ENCODE data around the gene BANF1.
A peak's percentile ranks its signal among the peaks of the same experiment; 100 is the strongest.
"Not testable (repeated sequence)": the region's sequence is repeated elsewhere in the genome, so short reads cannot be mapped to it uniquely, and the experiment has no call there.

Gene BANF1

DNA sequence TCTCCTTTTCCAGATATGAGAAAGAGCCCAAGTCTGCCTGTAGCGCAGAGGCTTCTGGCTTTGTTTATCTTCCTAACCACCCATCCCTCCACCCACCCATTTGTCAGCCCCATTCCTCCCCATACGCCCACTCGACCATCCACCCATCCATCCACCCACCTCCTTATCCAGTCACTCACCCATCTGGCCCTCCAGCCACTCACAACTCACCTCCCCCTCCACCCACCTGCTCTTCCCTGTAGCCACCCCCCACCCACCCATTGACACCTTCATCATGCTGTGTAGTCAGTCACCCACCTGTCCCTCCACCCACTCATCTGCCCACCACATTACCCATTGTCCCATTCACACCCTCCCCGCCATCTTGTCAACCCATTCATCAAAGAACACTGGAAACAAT lies 15.0 kb downstream of the BANF1 start:
- TF ChIP-seq, protein P1, sequence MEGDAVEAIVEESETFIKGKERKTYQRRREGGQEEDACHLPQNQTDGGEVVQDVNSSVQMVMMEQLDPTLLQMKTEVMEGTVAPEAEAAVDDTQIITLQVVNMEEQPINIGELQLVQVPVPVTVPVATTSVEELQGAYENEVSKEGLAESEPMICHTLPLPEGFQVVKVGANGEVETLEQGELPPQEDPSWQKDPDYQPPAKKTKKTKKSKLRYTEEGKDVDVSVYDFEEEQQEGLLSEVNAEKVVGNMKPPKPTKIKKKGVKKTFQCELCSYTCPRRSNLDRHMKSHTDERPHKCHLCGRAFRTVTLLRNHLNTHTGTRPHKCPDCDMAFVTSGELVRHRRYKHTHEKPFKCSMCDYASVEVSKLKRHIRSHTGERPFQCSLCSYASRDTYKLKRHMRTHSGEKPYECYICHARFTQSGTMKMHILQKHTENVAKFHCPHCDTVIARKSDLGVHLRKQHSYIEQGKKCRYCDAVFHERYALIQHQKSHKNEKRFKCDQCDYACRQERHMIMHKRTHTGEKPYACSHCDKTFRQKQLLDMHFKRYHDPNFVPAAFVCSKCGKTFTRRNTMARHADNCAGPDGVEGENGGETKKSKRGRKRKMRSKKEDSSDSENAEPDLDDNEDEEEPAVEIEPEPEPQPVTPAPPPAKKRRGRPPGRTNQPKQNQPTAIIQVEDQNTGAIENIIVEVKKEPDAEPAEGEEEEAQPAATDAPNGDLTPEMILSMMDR (IDR thresholded peaks at IDR 0.05; ENCODE audit: extremely low read depth, insufficient read depth, missing control alignments), result no peak
- in situ Hi-C loops (cut with MboI; ENCODE audit: low pct_unique_long_range_greater_than_20kb, low sequenced_read_pairs, unreplicated experiment), result no loop called here
- no peak for DNase-seq (ENCODE audit: low spot score)

DNA sequence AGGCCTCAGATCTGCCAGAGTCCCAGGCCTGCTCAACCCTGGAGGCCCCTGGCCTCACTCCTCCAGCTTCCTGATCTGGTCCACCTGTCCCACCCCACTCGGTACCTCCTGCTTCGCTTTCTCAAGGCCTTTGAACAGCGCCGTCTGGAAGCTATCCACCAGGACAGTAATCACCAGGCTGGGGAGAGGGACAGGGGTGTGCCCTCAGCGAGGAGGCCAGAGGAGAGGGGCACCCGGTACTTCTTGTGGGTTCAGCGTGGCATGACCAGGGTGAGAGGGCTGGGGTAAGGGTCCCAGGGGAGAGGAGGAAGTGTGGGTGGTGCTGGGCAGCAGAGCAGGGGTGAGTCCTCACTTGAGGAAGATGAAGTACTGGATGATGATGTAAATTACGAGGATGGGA lies 17.9 kb downstream of the BANF1 start:
- no peak for DNase-seq (ENCODE audit: low spot score)
- TF ChIP-seq, protein P1 (IDR thresholded peaks at IDR 0.05; ENCODE audit: extremely low read depth, insufficient read depth, missing control alignments), result no peak
- in situ Hi-C loops (cut with MboI; ENCODE audit: low pct_unique_long_range_greater_than_20kb, low sequenced_read_pairs, unreplicated experiment), result no loop called here

DNA sequence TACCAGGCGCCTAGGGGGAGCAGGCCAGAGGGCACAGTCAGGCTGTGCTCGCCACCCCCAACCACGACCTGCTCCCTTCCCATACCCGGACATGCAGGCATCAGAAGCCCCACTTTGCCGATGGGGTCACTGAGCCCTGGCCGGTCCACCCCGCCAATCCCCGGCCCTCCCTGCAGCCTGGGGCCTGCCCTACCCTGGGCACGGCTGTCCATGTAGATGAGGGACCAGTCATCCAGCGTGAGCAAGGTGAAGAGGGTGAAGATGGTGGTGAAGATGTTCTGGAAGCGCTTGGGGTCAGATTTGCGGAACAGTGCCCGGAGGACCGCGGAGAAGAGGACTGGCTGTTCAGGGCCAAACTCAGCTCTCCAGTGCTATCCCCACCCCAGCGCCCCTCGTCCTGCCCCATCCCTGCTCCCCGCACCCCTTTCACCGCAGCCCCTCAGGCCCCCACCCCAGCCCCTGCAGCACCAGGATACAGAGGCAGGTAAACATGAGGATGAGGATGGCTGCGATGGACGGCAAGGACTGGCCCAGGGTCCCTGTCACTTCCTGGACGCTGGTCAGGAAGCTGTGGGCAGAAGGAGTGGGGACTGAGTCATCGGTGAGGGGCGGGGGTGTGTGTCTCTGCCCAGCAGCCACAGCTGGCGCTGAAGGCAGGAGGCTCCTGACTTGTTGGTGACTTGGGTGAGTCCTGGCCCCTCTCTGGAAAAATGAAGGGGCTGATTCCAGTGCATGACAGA lies 18.5 kb downstream of the BANF1 start:
- TF ChIP-seq, protein P1 (IDR thresholded peaks at IDR 0.05; ENCODE audit: extremely low read depth, insufficient read depth, missing control alignments), result no peak
- in situ Hi-C loops (cut with MboI; ENCODE audit: low pct_unique_long_range_greater_than_20kb, low sequenced_read_pairs, unreplicated experiment), result no loop called here
- no peak for DNase-seq (ENCODE audit: low spot score)

DNA sequence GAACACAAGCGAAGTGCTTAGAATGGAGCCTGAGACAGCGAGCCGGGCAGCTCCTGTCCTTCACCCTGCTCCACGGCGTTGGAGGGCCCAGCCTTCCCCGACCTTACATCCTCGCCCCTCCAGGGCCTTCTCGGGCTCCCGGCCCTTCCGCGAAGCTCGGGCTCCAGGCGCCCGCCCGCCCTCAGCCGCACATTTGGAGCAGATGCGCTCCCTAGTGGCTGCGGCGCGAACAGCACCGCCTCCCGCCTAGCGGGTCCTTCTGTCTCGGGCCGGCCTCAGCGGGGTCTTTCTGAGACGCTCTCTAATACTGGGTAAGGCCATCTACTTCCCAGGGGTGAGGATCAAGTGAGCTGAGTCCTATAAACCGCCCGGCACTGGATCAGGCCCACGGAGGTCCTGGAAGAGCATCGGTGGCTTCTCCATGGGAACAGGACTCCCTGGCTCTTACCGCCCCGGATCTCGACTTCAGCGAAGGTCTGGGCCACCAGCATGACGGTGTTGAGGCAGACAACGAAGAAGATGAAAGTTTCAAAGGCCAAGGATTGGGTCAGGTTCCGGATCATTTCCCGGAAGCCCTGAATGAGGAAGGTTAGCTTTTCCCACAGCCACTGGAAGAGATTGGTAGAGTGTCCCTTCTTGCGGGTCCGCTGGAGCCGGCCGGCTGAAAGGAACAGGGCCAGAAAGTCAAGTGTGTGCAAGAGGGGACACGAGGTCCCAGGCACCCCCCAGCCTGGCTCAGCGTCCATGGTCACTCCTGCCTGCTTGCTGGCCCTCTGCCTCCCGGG lies 20.3 kb downstream of the BANF1 start:
- in situ Hi-C loops (cut with MboI; ENCODE audit: low pct_unique_long_range_greater_than_20kb, low sequenced_read_pairs, unreplicated experiment), result no loop called here
- peak; percentile 91 for DNase-seq (ENCODE audit: low spot score)
- TF ChIP-seq, protein P1 (IDR thresholded peaks at IDR 0.05; ENCODE audit: extremely low read depth, insufficient read depth, missing control alignments), result peak; percentile 97

DNA sequence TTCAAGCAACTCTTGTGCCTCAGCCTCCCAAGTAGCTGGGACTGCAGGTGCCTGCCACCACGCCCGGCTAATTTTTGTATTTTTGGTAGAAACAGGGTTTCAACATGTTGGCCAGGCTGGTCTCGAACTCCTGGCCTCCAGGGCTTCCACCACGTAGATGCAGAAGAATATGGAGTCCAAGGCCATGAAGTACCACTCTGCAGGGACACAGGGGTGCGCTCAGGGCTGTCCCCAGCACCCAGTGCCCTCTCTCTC lies 20.8 kb downstream of the BANF1 start:
- in situ Hi-C loops (cut with MboI; ENCODE audit: low pct_unique_long_range_greater_than_20kb, low sequenced_read_pairs, unreplicated experiment), result not testable (repeated sequence)

DNA sequence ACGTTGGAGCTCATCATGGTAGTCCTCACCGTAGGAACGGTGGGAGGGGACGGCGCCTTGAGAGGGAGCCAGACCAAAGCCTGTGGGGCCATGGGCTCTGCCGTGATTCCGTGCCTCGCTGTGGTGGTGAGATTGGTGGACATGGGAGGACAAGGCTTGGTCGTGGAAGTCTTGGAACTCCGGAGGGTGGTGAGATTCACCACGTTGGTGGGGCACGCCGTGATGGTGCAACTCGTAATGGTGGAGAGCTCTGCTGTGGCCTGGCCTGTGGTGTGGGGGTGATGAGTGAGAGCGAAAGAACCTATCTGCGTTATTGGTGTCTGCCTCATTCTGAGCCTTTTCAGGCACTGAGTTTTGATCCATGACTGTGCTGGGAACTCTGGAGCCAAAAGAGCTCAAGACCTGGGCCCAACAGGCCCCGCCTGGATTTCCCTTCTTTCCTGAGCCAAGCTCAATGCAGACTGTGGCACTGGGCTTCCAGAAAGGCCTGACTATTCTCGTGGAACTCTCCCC lies 23.8 kb downstream of the BANF1 start, which contains the start of gene CATSPER1:
CATSPER1 (minus strand) TSS at position 463 of the 513 bp plus-strand sequence; CDS start at position 363, 100 bp downstream.
- TF ChIP-seq, protein P1 (IDR thresholded peaks at IDR 0.05; ENCODE audit: extremely low read depth, insufficient read depth, missing control alignments), result no peak
- DNase-seq (ENCODE audit: low spot score), result no peak
- in situ Hi-C loops (cut with MboI; ENCODE audit: low pct_unique_long_range_greater_than_20kb, low sequenced_read_pairs, unreplicated experiment), result no loop called here

More for the DNA sequence above, 20.8 kb downstream of the BANF1 start:
- DNase-seq (ENCODE audit: low spot score), result not testable (repeated sequence)

Measured in GM13977 (cell line).